Measurements from ENCODE around the gene ADGRE2.
"Not testable (repeated sequence)": the region's sequence is repeated elsewhere in the genome, so short reads cannot be mapped to it uniquely, and the experiment has no call there.

The ADGRE2 gene

GRCh38 chr19:14777645-14778044 lies 715 bp downstream of the ADGRE2 start:
- not testable (repeated sequence) for DNase-seq

GRCh38 chr19:14775869-14776586 lies 2.3 kb downstream of the ADGRE2 start:
- DNase-seq: peak; percentile 64

- not testable (repeated sequence) for DNase-seq
These were observed 3.0 kb downstream of the ADGRE2 start for GRCh38 chr19:14775326-14775725.

- DNase-seq: no peak
These were observed 4.0 kb downstream of the ADGRE2 start for GRCh38 chr19:14774373-14774772.

- not testable (repeated sequence) for DNase-seq
These were observed 4.6 kb downstream of the ADGRE2 start for GRCh38 chr19:14773722-14774121.

GRCh38 chr19:14772995-14773394 lies 5.4 kb downstream of the ADGRE2 start:
- no peak for DNase-seq

- no peak for DNase-seq
These were observed 5.9 kb downstream of the ADGRE2 start for GRCh38 chr19:14772467-14772866.

GRCh38 chr19:14770944-14771839 lies 7.2 kb downstream of the ADGRE2 start:
- no peak for DNase-seq

- no peak for DNase-seq
These were observed 8.2 kb downstream of the ADGRE2 start for GRCh38 chr19:14770136-14770535.

- no peak for DNase-seq
These were observed 9.2 kb downstream of the ADGRE2 start for GRCh38 chr19:14769201-14769600.

- no peak for DNase-seq
These were observed 10.4 kb downstream of the ADGRE2 start for GRCh38 chr19:14768001-14768400.

GRCh38 chr19:14767466-14767971 lies 10.8 kb downstream of the ADGRE2 start:
- no peak for DNase-seq

- DNase-seq: not testable (repeated sequence)
These were observed 12.5 kb downstream of the ADGRE2 start for GRCh38 chr19:14765841-14766240.

- DNase-seq: not testable (repeated sequence)
These were observed 13.0 kb downstream of the ADGRE2 start for GRCh38 chr19:14765403-14765802.

GRCh38 chr19:14764401-14764800 lies 14.0 kb downstream of the ADGRE2 start:
- no peak for DNase-seq

- DNase-seq: no peak
These were observed 14.7 kb downstream of the ADGRE2 start for GRCh38 chr19:14763497-14764145.

GRCh38 chr19:14762111-14762510 lies 16.2 kb downstream of the ADGRE2 start:
- DNase-seq: no peak

GRCh38 chr19:14761607-14762006 lies 16.8 kb downstream of the ADGRE2 start:
- DNase-seq: no peak

- no peak for DNase-seq
These were observed 19.5 kb downstream of the ADGRE2 start for GRCh38 chr19:14758816-14759215.

- DNase-seq: peak; percentile 19
These were observed 29.8 kb downstream of the ADGRE2 start for GRCh38 chr19:14748601-14749000.

- DNase-seq: peak; percentile 38
These were observed 31.5 kb downstream of the ADGRE2 start for GRCh38 chr19:14746886-14747285.

- DNase-seq: no peak
These were observed 42.4 kb downstream of the ADGRE2 start for GRCh38 chr19:14735915-14736314.

- no peak for DNase-seq
These were observed 44.8 kb downstream of the ADGRE2 start for GRCh38 chr19:14733574-14733973.

Measured in OCI-M1 (cell line).